ENCODE results near the gene ARRB1. TPM values are rescaled to one million over a fixed set of nuclear protein-coding genes. Genes with fewer than 3 reads are reported as not detected.

ARRB1 gene
- polyA plus RNA-seq, 3 donors = 28.2 to 36.6 (median 35.8) TPM

DNA sequence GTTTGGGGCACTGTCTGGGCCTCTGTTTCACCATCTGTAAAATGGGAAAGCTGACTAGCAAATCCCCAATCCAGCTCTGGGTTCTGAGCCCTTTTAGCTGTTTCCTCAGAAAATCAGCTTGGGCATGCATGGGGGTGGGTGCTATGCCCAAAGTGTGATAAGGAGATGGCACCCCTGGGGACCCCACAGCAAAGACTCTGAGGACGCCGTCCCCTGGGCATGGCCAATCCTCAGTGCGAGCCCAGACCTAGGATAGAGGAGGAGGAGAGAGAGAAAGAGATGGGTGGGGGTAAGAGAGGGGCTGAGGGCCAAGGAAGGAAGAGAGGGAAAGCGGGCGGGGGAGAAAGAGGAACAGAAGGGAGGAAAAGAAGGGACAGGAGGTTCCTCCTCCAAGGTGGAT, 79.1 kb downstream of the ARRB1 start:
- no peak overlapping the region for H3K27ac ChIP-seq (ENCODE audit: low read depth, low read length)

DNA sequence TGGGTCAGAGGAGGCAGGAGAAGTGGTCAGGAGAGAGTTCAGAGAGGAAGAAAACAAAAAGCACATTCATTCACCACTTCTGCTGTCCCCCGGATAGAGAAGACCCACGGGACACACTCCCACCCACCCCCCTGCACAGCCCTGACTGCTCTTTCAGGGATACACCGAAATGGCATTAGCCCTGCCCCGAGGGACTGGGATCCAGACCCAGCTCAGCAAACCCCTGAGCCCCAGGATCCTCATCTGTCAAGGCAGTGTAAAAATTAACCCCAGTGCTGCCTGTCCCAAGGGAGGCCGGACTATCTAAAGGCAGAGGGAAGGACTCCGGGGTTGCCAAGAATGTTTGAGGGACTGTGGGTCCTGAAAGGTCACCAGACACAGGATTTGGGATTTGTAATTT, 79.7 kb downstream of the ARRB1 start:
- WGBS, 3 donors = 67 to 84% (median 71%) methylated on average over 6 of the region's 6 CpGs
- no peak overlapping the region for H3K27ac ChIP-seq (ENCODE audit: low read depth, low read length)

More for the DNA sequence above, 79.1 kb downstream of the ARRB1 start:
- 76 to 97% (median 78%) methylated on average over 5 of the region's 5 CpGs for WGBS, 3 donors

DNA sequence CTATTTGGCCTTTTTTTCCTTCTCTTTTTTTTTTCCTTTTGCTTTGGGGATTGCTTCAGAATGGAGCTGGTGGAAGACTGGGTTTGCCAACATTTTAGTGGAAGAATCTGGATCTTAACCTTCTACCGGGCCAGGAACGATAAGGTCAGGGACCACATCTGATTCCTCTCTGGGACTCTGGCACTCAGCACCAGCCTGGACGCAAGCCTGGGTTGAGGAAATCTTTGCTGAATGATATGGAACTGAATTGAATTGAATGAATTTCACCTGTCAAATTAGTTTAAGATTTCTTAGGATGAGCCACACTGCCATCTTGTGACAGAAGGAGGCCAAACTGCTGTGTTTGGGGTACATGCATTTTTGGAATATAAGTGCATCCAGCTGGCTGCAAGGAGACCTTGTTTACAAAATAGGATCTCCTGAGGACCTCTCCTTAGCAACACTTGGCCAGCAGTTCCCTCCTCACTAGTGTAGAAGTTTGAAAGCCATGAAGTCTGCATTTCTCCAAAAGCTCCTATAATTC, 80.5 kb downstream of the ARRB1 start:
- no peak overlapping the region for H3K27ac ChIP-seq (ENCODE audit: low read depth, low read length)
- WGBS, 3 donors = 63 to 73% (median 71%) methylated on average over 3 of the region's 3 CpGs

DNA sequence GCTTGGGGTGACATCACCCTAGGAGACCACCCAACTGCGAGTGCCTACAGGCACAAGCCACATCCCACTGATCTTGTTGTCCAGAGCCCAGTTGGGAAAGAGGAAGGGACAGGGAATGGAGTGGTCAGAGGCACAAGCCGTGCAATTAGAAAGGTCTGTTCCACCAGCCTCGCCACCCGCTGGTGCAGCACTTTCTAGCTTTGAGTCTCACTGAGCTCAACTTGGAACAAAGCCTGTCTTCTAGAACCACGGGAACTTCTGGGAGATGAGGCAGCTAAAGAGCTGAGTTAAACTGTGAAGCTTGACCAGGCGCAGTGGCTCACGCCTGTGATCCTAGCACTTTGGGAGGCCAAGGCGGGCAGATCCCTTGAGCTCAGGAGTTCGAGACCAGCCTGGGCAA, 81.6 kb downstream of the ARRB1 start:
- no peak overlapping the region for H3K27ac ChIP-seq (ENCODE audit: low read depth, low read length)
- WGBS, 3 donors = 91 to 93% (median 91%) methylated on average over 9 of the region's 9 CpGs

DNA sequence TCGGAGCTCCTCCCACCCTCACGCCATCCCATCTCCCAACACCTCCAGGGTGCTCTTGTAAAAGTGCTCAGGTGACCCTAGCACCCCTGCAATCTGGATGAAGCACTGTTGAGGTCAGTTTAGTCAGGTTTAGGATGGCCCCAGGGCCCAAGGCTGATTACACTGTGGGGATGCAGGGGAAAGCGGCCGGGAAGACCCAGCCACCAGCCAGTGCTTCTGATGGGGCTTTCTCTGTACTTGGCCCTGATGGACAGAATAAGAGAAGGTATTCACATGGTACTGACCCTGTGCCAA, 82.1 kb downstream of the ARRB1 start:
- 95 to 98% (median 97%) methylated on average over 4 of the region's 4 CpGs for WGBS, 3 donors
- H3K27ac ChIP-seq (ENCODE audit: low read depth, low read length) = no peak overlapping the region

DNA sequence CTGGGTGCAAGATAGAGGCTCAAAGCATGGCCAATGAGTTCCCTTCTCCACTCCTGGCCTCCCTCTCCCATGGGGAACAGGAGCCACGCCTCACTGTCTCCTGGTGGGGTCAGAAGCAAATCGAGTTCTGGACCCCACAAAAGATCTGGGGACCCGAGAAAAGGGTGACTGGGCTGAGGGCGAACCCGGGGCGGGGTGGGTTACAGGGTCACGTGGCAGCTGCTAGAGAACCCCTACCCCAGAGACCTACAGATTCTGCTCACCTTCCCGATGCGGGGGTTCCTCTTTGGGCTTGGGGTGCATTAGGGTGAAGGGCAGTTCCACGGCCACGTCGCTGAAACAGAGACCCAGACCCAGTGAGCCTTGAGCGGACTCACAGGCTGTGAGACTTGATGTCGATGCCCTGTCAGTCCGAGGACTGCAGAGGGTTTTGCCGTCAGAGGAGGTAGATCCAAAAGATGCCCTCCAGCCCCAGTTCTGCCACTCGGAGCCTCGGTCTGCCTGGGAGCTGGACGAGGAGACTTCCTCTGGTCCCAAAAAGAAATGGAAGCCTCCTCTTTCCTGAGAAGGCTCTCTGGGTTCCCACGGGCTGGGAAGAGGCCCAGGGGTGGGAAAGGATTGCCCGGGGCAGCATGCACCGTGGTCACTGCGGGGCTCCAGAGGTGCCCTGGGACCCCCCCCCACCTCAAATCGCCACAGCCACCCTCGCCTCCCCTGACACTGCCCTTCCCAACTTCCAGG, 82.7 kb downstream of the ARRB1 start:
- no peak overlapping the region for H3K27ac ChIP-seq (ENCODE audit: low read depth, low read length)
- 91 to 95% (median 95%) methylated on average over 25 of the region's 25 CpGs for WGBS, 3 donors

DNA sequence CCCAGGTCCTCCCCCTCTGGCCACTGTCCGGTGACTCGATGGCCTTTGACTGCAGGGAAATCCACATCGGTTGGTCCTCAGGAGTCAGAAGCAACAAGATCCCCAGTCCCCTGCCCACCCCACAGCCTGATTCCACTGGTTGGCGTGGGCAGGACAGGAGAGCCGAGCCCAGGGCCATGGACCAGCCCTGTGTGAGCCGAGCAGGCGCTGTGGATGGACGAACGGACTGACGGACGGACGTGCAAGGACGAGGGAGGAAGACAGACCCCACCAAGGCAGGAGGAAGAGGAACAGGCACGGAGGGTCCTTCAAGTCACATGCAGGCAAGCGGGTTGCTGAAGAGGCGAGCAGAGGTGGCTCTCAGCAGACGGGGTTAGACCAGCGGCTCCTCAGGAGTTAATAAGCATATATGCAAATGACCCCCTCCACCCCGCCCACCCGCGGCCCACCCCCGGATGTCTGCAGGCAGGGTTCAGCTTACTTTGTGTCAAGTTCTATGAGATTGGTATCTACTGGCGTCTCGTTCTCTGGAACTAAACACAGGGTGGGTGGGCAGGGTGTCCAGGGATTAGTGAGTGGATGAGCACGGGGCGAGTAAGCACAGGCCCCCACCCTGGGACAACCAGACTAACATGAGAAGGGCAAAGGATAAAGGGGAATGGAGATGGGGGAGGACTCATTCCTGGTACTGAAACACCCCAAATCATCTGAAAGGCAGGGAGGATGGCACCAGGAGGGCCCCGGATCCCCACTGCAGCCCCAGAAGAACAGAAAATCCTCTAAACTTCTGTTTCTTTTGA, 84.1 kb downstream of the ARRB1 start:
- H3K27ac ChIP-seq (ENCODE audit: low read depth, low read length) = no peak overlapping the region
- 80 to 85% (median 83%) methylated on average over 25 to 27 of the region's 27 CpGs for WGBS, 3 donors

DNA sequence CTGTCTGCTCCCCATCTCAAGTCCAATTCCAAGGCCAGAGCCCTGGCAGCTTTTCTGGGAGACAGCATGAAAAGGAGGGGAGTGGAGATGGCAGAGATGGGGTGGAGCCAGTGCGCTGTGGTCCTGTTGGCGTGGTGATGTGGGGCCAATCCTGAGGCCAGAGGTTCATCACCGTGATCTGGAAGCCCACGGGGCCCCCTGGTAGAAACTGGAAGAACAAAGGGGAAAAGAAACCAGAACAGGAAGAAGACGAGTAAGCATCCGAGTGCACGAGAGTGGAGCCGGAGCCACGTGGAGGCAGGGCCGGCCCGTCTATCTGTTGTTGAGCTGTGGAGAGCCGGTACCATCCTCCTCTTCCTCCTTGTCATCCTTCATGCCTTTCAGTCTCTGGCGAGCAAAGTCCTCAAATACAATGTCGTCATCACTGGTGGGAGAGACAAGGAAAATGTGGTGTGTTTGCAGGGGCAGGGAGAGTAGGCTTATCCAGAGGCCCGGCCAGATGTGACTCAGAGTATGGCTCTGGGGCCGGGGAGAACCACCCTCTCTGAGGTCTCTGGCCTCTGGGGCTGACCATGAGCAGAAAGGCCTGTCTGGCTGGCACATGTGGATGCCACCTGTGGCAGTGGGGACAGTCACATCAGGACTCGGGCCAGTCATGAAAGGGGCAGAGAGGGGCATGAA, 85.5 kb downstream of the ARRB1 start:
- 67 to 87% (median 75%) methylated on average over 17 of the region's 17 CpGs for WGBS, 3 donors
- no peak overlapping the region for H3K27ac ChIP-seq (ENCODE audit: low read depth, low read length)

DNA sequence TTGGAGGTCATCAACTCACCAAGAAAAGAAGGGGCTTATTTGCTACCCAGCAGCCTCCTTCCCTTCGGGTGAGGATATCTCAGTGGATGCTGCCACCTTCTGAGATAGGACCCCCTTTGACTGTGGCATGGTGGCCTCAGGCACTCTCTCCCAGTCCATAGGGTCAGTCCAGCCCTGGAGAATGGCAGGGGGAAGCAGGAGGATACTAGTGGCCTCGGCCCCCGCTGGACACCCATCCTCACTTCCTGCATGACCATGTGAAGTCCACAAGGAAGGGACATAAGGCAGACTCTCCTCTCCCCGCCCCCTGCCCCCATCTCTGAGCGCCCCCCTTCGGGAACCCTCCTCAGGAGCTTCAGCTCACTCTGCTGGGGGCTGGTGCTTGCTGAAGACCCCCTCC, 86.5 kb downstream of the ARRB1 start:
- no peak overlapping the region for H3K27ac ChIP-seq (ENCODE audit: low read depth, low read length)
- 87 to 93% (median 89%) methylated on average over 6 of the region's 6 CpGs for WGBS, 3 donors

DNA sequence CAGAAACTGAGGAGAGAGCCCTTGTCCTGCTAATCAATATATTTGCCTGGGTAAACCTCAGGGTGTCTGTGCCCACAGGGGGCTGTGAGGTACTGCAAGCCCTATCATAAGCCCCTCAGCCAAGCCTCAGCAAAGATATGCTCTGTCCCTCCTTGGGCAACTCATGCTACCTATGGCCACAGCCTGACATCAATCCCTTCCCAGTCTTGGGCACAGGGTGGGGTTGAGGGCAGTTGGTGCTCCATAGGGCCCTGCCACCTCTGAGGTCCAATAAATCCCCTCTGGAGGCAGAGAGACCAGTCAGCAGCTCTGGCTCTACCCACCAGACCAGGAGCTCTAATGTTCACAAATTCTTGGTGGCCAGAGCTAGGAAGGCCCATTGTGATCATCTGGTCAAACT, 87.1 kb downstream of the ARRB1 start:
- H3K27ac ChIP-seq (ENCODE audit: low read depth, low read length) = no peak overlapping the region

DNA sequence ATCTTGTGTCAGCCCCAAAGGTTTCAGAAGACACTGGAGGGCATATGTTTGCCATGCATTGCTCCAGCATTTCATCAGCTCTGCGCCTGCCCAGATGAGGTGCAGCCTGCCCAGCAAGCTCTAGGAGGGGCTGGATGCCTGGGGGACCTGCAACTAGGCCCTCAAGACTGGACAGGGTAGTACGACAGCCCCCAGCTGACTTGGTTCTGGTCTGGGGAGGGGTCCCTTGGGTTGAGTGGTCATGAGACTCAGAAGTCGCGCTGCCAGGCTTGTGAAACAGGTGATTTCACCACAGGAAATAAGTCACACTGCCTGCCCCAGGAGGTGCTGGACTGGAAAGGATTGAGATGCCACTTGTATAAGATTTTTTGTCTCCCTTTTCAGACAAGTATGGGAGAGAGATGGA, 87.5 kb downstream of the ARRB1 start:
- 45 to 91% (median 51%) methylated on average over 4 of the region's 4 CpGs for WGBS, 3 donors
- H3K27ac ChIP-seq (ENCODE audit: low read depth, low read length) = no peak overlapping the region

DNA sequence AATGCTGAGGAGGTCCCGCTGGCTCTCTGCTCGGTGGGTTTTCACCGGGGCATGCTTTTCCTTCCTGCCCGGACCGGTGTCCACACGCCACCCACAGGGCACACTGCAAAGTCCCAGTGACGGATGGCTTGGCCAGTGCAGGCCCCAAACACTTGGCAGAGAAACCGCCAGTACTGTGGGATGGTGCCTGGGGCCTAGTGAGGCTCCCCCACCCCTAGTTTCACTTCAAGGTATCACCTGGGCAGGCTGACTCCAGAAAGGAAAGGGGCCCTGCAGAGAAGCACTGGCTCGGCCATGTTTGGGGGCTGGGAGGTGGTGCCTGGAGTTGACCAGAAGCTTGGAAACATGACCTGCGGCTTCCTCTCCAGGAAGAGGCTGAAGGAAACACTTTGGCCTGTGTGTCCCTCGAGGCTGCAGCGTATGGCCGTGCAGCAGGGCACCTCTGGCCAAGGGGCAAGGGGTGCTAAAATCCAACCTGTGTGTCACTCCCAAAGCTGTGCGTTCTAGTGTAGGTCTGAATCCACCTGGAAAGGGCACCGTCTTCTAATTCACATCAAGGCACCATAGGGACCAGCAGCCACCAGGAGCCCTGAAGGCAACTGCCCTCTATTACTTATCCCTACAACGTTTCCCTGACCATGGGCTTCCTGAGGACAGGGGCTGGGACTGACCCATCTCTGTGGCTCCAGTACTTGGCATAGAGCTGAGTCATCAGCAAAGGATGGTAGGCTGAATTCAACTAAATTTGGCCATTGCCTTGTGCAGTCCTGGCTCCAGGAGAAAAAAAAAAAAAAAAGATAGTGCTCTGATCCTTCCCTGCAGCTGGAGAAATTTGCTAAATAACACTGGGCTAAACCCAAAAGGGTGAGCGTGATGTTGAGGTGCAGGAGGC, 88.3 kb downstream of the ARRB1 start:
- WGBS, 3 donors = 52 to 67% (median 54%) methylated on average over 17 of the region's 17 CpGs
- H3K27ac ChIP-seq (ENCODE audit: low read depth, low read length) = no peak overlapping the region

DNA sequence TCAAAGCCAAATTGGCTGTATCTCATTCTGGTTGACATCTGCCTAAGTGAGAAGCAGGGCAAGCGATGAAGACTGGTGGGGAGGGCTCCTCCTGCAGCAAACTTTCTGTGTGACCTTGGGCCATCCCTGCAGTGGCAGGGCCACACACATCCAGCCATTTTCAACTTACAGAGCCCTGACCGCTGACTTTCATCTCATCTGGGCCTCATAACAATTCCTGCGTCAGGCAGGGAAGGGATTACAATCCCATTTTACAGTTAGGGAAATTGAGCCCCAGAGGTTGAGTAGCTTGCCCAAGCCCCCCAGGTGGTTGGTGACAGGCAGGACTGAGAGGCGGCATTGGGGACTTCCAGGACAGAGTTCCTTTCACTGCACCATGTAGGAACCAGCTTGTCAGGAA, 89.0 kb downstream of the ARRB1 start:
- no peak overlapping the region for H3K27ac ChIP-seq (ENCODE audit: low read depth, low read length)
- WGBS, 3 donors = 76 to 84% (median 83%) methylated on average over 4 of the region's 4 CpGs

DNA sequence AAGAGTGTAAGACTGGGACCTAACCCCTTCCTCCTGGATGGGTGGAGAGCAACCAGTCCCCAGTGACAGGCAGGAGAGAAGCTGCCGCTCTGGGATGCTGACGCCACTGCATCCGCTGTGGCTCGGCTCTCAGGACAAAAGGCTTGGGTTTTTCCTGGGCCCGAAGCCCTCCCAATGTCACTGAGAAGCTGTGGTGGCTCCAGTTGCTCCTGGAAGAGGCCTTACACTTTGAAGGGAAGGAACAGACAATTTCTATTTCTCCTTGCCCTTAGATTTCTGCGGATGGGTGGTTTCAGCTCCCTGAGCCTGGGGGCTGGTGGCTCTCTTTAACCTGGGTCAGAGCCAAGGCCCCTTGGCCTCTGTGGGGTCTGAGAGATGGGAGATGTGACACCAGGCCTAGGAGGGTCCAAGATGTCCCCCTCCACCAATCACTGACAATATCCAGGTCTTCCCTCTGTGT, 89.5 kb downstream of the ARRB1 start:
- no peak overlapping the region for H3K27ac ChIP-seq (ENCODE audit: low read depth, low read length)
- 85 to 90% (median 88%) methylated on average over 6 of the region's 6 CpGs for WGBS, 3 donors

DNA sequence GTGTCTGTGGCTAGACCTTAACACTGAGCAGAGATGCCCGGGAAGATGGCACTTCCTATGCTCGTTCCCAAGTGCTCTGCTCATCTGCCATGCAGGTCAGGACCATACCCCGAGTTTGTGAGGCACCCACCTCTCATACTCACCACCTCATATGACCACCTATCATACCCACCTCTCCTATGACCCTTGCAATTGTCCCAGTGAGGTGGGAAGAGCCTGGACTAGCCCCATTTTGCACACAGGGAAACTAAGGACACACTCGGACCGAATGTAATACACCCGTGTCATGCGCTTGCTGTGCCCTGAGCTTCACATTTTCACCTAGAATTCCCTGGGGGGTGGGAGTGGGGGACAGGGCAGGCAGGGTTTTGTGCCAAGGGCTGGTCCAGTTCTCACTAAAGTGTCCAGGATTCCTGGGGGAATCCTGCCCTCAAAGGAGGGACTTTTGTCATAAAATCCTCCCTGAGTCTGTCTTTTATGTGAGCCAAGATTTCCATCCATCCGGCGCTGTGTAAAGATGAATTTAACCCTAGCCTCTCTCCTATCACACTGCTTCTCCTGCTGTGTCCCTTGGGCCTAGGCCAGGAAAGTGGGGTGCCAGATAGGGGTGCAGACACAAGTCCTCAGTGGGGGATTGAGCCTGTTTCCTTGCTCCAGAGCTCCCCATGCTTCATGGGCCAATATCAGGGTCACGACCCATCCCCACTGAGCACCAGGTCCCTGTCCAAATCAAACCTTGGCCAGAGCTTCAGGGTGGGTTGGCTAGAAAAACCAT, 90.9 kb downstream of the ARRB1 start:
- WGBS, 3 donors = 47 to 61% (median 59%) methylated on average over 10 of the region's 10 CpGs
- no peak overlapping the region for H3K27ac ChIP-seq (ENCODE audit: low read depth, low read length)

DNA sequence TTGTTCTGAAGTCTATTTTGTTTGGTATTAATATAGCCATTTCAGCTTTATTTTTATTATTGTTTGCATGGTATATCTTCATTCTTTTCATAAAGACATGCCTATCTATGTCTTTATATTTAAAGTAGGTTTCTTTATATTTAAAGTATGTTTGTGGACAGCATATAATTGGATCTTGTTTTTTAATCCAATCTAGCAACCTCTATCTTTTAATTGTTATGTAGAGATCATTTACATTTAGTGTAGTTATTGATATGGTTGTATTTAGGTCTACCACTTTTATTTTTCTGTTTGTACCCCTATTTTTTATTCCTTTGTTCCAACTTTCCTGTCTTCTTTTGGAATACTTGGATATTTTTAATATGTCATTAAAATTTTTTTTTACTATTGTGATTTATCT, 97.1 kb downstream of the ARRB1 start:
- H3K27ac ChIP-seq (ENCODE audit: low read depth, low read length) = no peak overlapping the region

DNA sequence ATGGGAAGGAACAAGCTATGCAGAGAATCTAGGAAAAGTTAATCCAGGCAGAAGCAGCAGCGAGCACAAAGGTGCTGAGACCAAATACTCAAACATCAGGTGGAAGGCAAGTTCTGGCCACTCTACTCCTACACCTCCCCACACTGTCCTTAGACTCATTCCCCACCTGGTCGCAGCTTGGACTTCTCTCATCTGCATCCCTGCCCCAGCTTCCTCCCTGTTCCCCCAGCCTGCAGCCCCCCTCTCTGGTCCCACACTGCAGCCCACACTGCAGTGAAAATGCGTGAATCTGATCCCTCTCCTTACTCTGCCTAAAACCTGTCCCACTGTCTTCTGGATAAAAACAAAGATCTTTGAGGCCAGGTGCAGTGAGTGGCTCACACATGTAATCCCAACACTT, 101.8 kb downstream of the ARRB1 start:
- H3K27ac ChIP-seq (ENCODE audit: low read depth, low read length) = no peak overlapping the region
- WGBS, 3 donors = 37 to 70% (median 62%) methylated on average over 3 of the region's 3 CpGs

DNA sequence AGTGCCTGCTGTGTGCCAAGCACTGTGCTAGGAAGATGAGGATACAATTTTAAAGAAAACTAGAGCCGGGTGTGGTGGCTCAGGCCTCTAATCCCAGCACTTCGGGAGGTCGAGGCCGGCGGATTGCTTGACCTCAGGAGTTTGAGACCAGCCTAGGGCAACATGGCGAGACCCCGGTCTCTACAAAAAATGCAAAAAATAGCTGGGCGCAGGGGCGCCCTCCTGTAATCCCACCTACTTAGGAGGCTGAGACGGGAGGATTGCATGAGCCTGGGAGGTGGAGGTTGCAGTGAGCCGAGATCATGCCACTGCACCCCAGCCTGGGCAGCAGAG, 102.6 kb downstream of the ARRB1 start:
- 35 to 42% (median 41%) methylated on average over 11 of the region's 11 CpGs for WGBS, 3 donors
- H3K27ac ChIP-seq (ENCODE audit: low read depth, low read length) = no peak overlapping the region
